Forelimb muscle (tissue), 1 donor: ENCODE data around the gene CAPZB. TPM values are rescaled to one million over a fixed set of nuclear protein-coding genes. Genes with fewer than 3 reads are reported as not detected.
"Not testable (repeated sequence)": the region's sequence is repeated elsewhere in the genome, so short reads cannot be mapped to it uniquely, and the experiment has no call there.

Source experiments
- DNase-seq: peaks from one replicate; pipeline ENCODE4 v3.0.0-alpha.2; 2013; ENCODE audit warnings: low read depth
- polyA plus RNA-seq: library from polyadenylated mRNA; unstranded; fragments of 120-200 nt; gene quantifications from one replicate; pipeline ENCODE4 v1.2.1, GENCODE V29; 2013; ENCODE audit not compliant: insufficient read length

CAPZB gene
- polyA plus RNA-seq, 1 donor: 245 TPM

- not testable (repeated sequence) for DNase-seq
Measured at GRCh38 chr1:19497443-19497842, 12.1 kb upstream of the CAPZB start.

- no peak for DNase-seq
Measured at GRCh38 chr1:19496527-19496874, 11.2 kb upstream of the CAPZB start.

- DNase-seq: no peak
Measured at GRCh38 chr1:19495799-19496526, 10.6 kb upstream of the CAPZB start.

GRCh38 chr1:19495000-19495656 is 9.8 kb upstream of the CAPZB start:
- DNase-seq: no peak

- DNase-seq: no peak
Measured at GRCh38 chr1:19493547-19493946, 8.2 kb upstream of the CAPZB start.

- DNase-seq: no peak
Measured at GRCh38 chr1:19489996-19490395, 4.7 kb upstream of the CAPZB start.

GRCh38 chr1:19488136-19488535 is 2.8 kb upstream of the CAPZB start:
- no peak for DNase-seq

- DNase-seq: no peak
Measured at GRCh38 chr1:19484798-19485361, 459 bp downstream of the CAPZB start.

- no peak for DNase-seq
Measured at GRCh38 chr1:19484338-19484797, 971 bp downstream of the CAPZB start.

GRCh38 chr1:19483691-19484090 is 1.6 kb downstream of the CAPZB start:
- no peak for DNase-seq

GRCh38 chr1:19483261-19483660 is 2.1 kb downstream of the CAPZB start:
- no peak for DNase-seq

GRCh38 chr1:19481826-19482398 is 3.4 kb downstream of the CAPZB start:
- DNase-seq: no peak

- no peak for DNase-seq
Measured at GRCh38 chr1:19480282-19480681, 5.1 kb downstream of the CAPZB start.

GRCh38 chr1:19479351-19480120 is 5.8 kb downstream of the CAPZB start:
- no peak for DNase-seq

- DNase-seq: no peak
Measured at GRCh38 chr1:19478322-19478721, 7.0 kb downstream of the CAPZB start.

- no peak for DNase-seq
Measured at GRCh38 chr1:19477284-19478249, 7.8 kb downstream of the CAPZB start.

- DNase-seq: no peak
Measured at GRCh38 chr1:19476450-19477190, 8.7 kb downstream of the CAPZB start.

GRCh38 chr1:19475296-19475695 is 10.0 kb downstream of the CAPZB start:
- DNase-seq: no peak

- no peak for DNase-seq
Measured at GRCh38 chr1:19472174-19472573, 13.2 kb downstream of the CAPZB start.

- no peak for DNase-seq
Measured at GRCh38 chr1:19469004-19469403, 16.3 kb downstream of the CAPZB start.
